Gastrocnemius medialis (tissue), 4 donors: ENCODE results near the gene GNG4. TPM values are rescaled to one million over a fixed set of nuclear protein-coding genes. Genes with fewer than 3 reads are reported as not detected.
A peak's percentile ranks its signal among the peaks of the same experiment; 100 is the strongest.

ENCODE experiments used
- ATAC-seq, 2 donors: fragments of 150-250 bp; one replicate each; pipeline ENCODE4 v1.9.1; 2016
- DNase-seq, 2 donors: peaks; one replicate each; pipeline ENCODE4 v3.0.0-alpha.2; 2019
- H3K27ac ChIP-seq, 4 donors: fragments of 200-600 bp; sonication (generic); 1 replicate in 1 of 4; 2 replicates in 3 of 4; pipeline ENCODE4 v1.5.1; 2016 to 2018; ENCODE audit warnings: mild to moderate bottlenecking in 2 of 4, moderate library complexity in 1 of 4
- H3K27me3 ChIP-seq, 3 donors: fragments of 200-600 bp; sonication (generic) in 2 of 3; 1 replicate in 1 of 3; 2 replicates in 2 of 3; pipeline versions ENCODE4 v1.5.1 to v1.6.0; 2016 to 2019; ENCODE audit warnings: mild to moderate bottlenecking in 1 of 3, moderate library complexity in 1 of 3
- H3K36me3 ChIP-seq, 2 donors: fragments of 200-600 bp; sonication (generic) in 1 of 2; one replicate each; pipeline ENCODE4 v1.5.1; 2017 to 2018
- H3K4me1 ChIP-seq, 2 donors: fragments of 200-600 bp; sonication (generic) in 1 of 2; one replicate each; pipeline ENCODE4 v1.5.1; 2016 to 2017; ENCODE audit warnings: mild to moderate bottlenecking in 2 of 2
- H3K4me3 ChIP-seq, 4 donors: fragments of 200-600 bp; sonication (generic) in 3 of 4; 1 replicate in 1 of 4; 2 replicates in 3 of 4; pipeline ENCODE4 v1.5.1; 2016 to 2019; ENCODE audit warnings: mild to moderate bottlenecking in 2 of 4
- H3K9me3 ChIP-seq, 3 donors: fragments of 200-600 bp; sonication (generic) in 2 of 3; 1 replicate in 1 of 3; 2 replicates in 2 of 3; pipeline ENCODE4 v1.5.1; 2016 to 2019
- POLR2A ChIP-seq, 2 donors: fragments of 450-650 bp; IDR thresholded peaks; one replicate each; pipeline ENCODE4 v1.6.1; 2017; ENCODE audit warnings: antibody characterized with exemption in 2 of 2, mild to moderate bottlenecking in 2 of 2, moderate library complexity in 2 of 2
- in situ Hi-C, 4 donors: fragments of 200-750 bp; cut with MboI; loops; one replicate each; pipeline versions ENCODE4 v1.15.0 to v1.8.0; 2017; ENCODE audit warnings: low sequenced_read_pairs in 4 of 4
- intact Hi-C: fragments of 100-400 bp; cut with DNase I; formaldehyde crosslinking; loops from one replicate; pipeline ENCODE4 v1.15.1; 2023; ENCODE audit warnings: low total_unique reads
- total RNA-seq, 4 donors: library from RNA; depleted of rRNA; stranded (reverse); fragments of >200 nt; gene quantifications; one replicate each; pipeline versions ENCODE4 v1.1.0 to v1.2.3, GENCODE V29; 2016
- TF ChIP-seq, protein P1 (sequence below), 5 experiments: fragments of 450-650 bp in 3 of 5; fragments of 200-600 bp in 2 of 5; sonication (generic) in 2 of 5; IDR thresholded peaks in 4 of 5; conservative IDR thresholded peaks in 1 of 5; 1 replicate in 4 of 5; 2 replicates in 1 of 5; pipeline ENCODE4 v1.5.1; 2016 to 2019; ENCODE audit warnings: antibody characterized with exemption in 5 of 5, mild to moderate bottlenecking in 3 of 5, moderate library complexity in 3 of 5

GNG4 gene
- total RNA-seq, 4 donors from 2014 or later = not detected

- DNase-seq = no peak
- TF ChIP-seq, protein P1, sequence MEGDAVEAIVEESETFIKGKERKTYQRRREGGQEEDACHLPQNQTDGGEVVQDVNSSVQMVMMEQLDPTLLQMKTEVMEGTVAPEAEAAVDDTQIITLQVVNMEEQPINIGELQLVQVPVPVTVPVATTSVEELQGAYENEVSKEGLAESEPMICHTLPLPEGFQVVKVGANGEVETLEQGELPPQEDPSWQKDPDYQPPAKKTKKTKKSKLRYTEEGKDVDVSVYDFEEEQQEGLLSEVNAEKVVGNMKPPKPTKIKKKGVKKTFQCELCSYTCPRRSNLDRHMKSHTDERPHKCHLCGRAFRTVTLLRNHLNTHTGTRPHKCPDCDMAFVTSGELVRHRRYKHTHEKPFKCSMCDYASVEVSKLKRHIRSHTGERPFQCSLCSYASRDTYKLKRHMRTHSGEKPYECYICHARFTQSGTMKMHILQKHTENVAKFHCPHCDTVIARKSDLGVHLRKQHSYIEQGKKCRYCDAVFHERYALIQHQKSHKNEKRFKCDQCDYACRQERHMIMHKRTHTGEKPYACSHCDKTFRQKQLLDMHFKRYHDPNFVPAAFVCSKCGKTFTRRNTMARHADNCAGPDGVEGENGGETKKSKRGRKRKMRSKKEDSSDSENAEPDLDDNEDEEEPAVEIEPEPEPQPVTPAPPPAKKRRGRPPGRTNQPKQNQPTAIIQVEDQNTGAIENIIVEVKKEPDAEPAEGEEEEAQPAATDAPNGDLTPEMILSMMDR (IDR thresholded peaks at IDR 0.05 in 4 of 5, conservative IDR thresholded peaks at IDR 0.05 in 1 of 5) = no peak
- TF ChIP-seq POLR2A (IDR thresholded peaks at IDR 0.05) = no peak
- Histone ChIP-seq H3K9me3 (no peaks in the 10 kb centered on the region), H3K27me3 (peaks cover 0 to 15% (median 9%) of the 10 kb centered on the region in 3 donors), H3K36me3 (peaks cover 2 to 19% of the 10 kb centered on the region in 2 donors), H3K27ac (no peak overlapping the region), H3K4me1 (no peaks in the 10 kb centered on the region), H3K4me3 (no peak overlapping the region)
- intact Hi-C loops = no loop called here
- in situ Hi-C loops = no loop called here
- no peak for ATAC-seq
These were observed 8.4 kb upstream of the GNG4 start for GRCh38 chr1:235657747-235658526.

- in situ Hi-C loops = no loop called here
- peaks cover 7 to 22% (median 16%) of the 10 kb centered on the region in 3 donors for H3K27me3 ChIP-seq
- H3K36me3 ChIP-seq = peaks cover 0 to 13% of the 10 kb centered on the region in 2 donors
- intact Hi-C loops = no loop called here
- DNase-seq = no peak
- H3K27ac ChIP-seq = no peak overlapping the region
- TF ChIP-seq, protein P1 (IDR thresholded peaks at IDR 0.05 in 4 of 5, conservative IDR thresholded peaks at IDR 0.05 in 1 of 5) = no peak
- no peak for TF ChIP-seq POLR2A (IDR thresholded peaks at IDR 0.05)
- H3K9me3 ChIP-seq = no peaks in the 10 kb centered on the region
- H3K4me1 ChIP-seq = no peaks in the 10 kb centered on the region
- no peak overlapping the region for H3K4me3 ChIP-seq
- no peak for ATAC-seq
These were observed 7.7 kb upstream of the GNG4 start for GRCh38 chr1:235657269-235657668.

DNA sequence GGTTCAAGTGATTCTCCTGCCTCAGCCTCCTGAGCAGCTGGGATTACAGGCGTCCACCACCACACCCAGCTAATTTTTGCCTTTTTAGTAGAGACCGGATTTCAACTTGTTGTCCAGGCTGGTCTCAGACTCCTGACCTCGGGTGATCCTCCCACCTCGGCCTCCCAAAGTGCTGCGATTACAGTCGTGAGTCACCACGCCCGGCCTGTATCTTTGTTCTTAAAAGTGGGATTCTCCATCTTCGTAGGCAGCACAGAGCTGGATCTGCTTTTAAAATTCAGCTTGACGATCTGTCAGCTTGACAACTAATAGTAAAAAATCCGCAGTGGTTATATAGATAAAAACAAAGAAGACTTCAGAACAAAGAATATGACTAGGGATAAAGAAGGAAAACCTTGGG, 2.8 kb upstream of the GNG4 start:
- peaks cover 8 to 11% of the 10 kb centered on the region in 2 donors for H3K4me1 ChIP-seq
- DNase-seq (no peak), ATAC-seq (no peak)
- TF ChIP-seq POLR2A (IDR thresholded peaks at IDR 0.05) = no peak
- TF ChIP-seq, protein P1 (IDR thresholded peaks at IDR 0.05 in 4 of 5, conservative IDR thresholded peaks at IDR 0.05 in 1 of 5) = no peak
- in situ Hi-C loops (no loop called here), intact Hi-C loops (no loop called here)
- no peak overlapping the region for H3K27ac ChIP-seq
- H3K4me3 ChIP-seq = no peak overlapping the region
- H3K36me3 ChIP-seq = no peaks in the 10 kb centered on the region
- H3K27me3 ChIP-seq = peaks cover 50 to 63% (median 52%) of the 10 kb centered on the region in 3 donors
- no peaks in the 10 kb centered on the region for H3K9me3 ChIP-seq

GRCh38 chr1:235651170-235651806, 1.7 kb upstream of the GNG4 start:
- peaks cover 8 to 11% of the 10 kb centered on the region in 2 donors for H3K4me1 ChIP-seq
- H3K4me3 ChIP-seq = peak overlapping the region in 2 of 4 donors; percentile 45 to 50
- in situ Hi-C loops (no loop called here), intact Hi-C loops (no loop called here)
- no peaks in the 10 kb centered on the region for H3K36me3 ChIP-seq
- ATAC-seq (no peak), DNase-seq (no peak)
- TF ChIP-seq POLR2A (IDR thresholded peaks at IDR 0.05) = no peak
- TF ChIP-seq, protein P1 (IDR thresholded peaks at IDR 0.05 in 4 of 5, conservative IDR thresholded peaks at IDR 0.05 in 1 of 5) = no peak
- no peaks in the 10 kb centered on the region for H3K9me3 ChIP-seq
- H3K27me3 ChIP-seq = peaks cover 54 to 73% (median 60%) of the 10 kb centered on the region in 3 donors
- H3K27ac ChIP-seq = no peak overlapping the region
